Transverse colon (tissue), 3 donors: ENCODE results near the gene SLC25A6.

ENCODE experiments used
- EP300 ChIP-seq: sonication (generic); formaldehyde crosslinking; IDR thresholded peaks from one replicate; pipeline ENCODE4 v1.6.1; 2017; ENCODE audit warnings: antibody characterized with exemption, low read depth
- TF ChIP-seq, protein P1 (sequence below), 5 experiments: fragments of 200-600 bp in 3 of 5; fragments of 450-650 bp in 2 of 5; sonication (generic) in 3 of 5; IDR thresholded peaks; 1 replicate in 2 of 5; 2 replicates in 3 of 5; pipeline ENCODE4 v1.5.1; 2016 to 2017; ENCODE audit warnings: antibody characterized with exemption in 5 of 5, inconsistent platforms in 3 of 5, mild to moderate bottlenecking in 2 of 5, moderate library complexity in 1 of 5

DNA sequence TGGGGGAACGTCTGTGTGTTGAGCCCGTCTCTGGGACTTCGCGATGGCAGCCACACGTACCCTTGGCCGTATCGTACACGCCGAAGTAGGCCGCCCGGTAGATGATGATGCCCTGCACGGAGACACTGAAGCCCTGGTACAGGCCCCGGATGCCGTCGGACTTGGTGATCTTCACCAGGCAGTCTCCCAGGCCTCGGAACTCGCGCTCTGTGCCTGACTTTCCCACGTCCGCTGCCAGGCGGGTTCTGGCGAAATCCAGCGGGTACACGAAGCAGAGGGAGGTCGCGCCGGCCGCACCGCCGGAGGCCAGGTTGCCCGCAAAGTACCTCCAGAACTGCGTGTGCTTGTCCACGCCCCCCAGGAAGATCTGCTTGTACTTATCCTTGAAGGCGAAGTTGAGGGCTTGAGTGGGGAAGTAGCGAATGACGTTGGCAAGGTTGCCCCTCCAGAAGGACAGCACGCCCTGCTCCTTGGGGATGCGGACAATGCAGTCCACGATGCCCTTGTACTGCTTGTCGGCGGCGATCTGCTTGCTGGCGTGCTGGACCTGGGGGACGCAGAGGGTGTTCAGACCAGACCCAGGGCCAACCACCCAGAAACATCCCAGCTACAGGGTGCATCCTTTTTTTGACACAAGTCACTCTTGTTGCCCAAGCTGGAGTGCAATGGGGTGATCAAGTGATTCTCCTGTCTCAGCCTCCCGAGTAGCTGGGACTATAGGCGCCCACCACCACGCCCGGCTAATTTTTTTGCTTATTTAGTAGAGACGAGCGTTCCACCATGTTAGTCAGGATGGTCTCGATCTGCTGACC is 2.5 kb downstream of the SLC25A6 start:
- TF ChIP-seq, protein P1, sequence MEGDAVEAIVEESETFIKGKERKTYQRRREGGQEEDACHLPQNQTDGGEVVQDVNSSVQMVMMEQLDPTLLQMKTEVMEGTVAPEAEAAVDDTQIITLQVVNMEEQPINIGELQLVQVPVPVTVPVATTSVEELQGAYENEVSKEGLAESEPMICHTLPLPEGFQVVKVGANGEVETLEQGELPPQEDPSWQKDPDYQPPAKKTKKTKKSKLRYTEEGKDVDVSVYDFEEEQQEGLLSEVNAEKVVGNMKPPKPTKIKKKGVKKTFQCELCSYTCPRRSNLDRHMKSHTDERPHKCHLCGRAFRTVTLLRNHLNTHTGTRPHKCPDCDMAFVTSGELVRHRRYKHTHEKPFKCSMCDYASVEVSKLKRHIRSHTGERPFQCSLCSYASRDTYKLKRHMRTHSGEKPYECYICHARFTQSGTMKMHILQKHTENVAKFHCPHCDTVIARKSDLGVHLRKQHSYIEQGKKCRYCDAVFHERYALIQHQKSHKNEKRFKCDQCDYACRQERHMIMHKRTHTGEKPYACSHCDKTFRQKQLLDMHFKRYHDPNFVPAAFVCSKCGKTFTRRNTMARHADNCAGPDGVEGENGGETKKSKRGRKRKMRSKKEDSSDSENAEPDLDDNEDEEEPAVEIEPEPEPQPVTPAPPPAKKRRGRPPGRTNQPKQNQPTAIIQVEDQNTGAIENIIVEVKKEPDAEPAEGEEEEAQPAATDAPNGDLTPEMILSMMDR (IDR thresholded peaks at IDR 0.05) = no peak
- TF ChIP-seq EP300 = no peak
